Adipocyte (in vitro differentiated cells): ENCODE measurements around the gene DTNBP1.
A peak's percentile ranks its signal among the peaks of the same experiment; 100 is the strongest.

Experiments
- DNase-seq: peaks from one replicate; pipeline ENCODE4 v3.0.0-alpha.2; 2015; ENCODE audit warnings: low read depth
- H3K27me3 ChIP-seq: replicated peaks from 2 replicates; pipeline ENCODE4 v1.7.0; 2013; ENCODE audit warnings: mild to moderate bottlenecking, low read length, moderate library complexity; ENCODE audit not compliant: control insufficient read depth, insufficient read depth
- H3K36me3 ChIP-seq: 2 replicates; pipeline ENCODE4 v1.7.0; 2013; ENCODE audit warnings: low read length, mild to moderate bottlenecking, moderate library complexity; ENCODE audit not compliant: control insufficient read depth, insufficient read depth, severe bottlenecking
- H3K4me1 ChIP-seq: 2 replicates; pipeline ENCODE4 v1.7.0; 2013; ENCODE audit warnings: mild to moderate bottlenecking, low read length, moderate library complexity; ENCODE audit not compliant: control insufficient read depth, insufficient read depth
- H3K4me3 ChIP-seq: 2 replicates; pipeline ENCODE4 v1.7.0; 2013; ENCODE audit warnings: mild to moderate bottlenecking, low read length, moderate library complexity
- H3K9ac ChIP-seq: 2 replicates; pipeline ENCODE4 v1.7.0; 2013; ENCODE audit warnings: mild to moderate bottlenecking, low read length, moderate library complexity
- H3K9me3 ChIP-seq: 2 replicates; pipeline ENCODE4 v1.7.0; 2013; ENCODE audit warnings: mild to moderate bottlenecking, low read length, moderate library complexity; ENCODE audit not compliant: control insufficient read depth

The DTNBP1 gene

DNA sequence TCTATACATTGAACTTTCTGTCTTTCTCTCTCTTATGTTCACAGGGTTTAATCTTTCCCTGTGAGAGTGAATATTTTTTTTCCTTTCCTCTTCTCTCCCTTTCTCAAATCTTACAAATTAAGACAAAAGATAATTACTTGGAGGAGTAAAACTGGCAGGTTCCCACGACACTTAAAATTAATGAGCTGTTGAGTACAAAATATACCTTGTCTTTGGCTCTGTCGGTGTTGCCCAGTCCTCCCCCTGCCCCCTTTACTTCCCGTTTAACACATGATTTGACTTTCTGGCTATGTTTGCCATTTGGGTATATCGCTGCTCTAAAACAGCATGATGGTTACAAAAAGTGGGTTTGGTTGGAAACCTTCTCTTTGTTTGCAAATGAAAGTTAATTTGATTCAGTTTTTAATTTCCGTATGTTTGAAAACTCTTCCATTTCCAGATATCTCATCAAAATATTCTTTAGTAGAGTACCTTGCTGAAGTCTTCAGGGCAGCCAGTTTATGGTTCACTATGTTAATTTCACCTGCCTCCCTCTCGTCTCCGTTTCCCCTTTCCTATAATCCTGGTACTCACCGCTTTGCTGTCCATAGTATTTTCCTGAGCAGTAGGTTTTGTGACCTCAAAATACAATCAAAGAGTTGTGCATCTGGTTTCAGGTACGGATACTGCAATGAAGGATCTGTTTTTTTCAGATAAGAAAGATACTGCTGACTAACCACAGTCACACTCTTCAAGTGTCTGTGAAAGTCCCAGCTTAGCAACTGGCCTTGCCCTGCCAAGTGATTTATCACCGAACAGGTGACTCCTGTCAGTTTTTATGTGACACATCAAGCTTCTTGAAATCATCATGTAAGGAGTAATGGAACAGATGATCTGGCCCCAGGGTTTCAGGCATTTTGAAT lies 181.2 kb downstream of the DTNBP1 start:
- no peak overlapping the region for H3K9ac ChIP-seq
- no peaks in the 10 kb centered on the region for H3K36me3 ChIP-seq
- H3K4me1 ChIP-seq, result peaks cover 11% of the 10 kb centered on the region
- H3K4me3 ChIP-seq, result no peak overlapping the region
- H3K9me3 ChIP-seq, result no peaks in the 10 kb centered on the region
- DNase-seq, result no peak
- no peaks in the 10 kb centered on the region for H3K27me3 ChIP-seq

DNA sequence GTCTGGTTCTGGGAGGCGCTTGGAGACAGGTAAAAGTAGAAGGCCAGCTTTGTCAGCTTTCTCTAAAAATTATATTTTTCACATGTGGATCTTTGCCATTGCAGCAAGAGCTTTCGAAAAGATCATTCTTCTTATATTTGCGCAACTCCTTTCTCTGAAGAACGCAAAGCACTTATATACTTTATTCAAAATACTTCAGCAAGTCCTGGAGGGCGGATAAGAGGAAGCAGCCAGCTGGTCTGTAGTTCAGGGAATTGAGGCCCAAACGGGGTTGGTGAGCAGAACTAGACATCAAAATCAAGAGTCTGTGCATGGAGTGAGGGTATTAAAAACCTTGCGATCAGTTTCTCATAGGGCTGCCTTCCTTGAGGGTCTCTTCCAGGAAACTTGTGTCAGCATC lies 182.3 kb downstream of the DTNBP1 start:
- H3K9me3 ChIP-seq, result no peaks in the 10 kb centered on the region
- H3K4me1 ChIP-seq, result peaks cover 16% of the 10 kb centered on the region
- DNase-seq, result no peak

DNA sequence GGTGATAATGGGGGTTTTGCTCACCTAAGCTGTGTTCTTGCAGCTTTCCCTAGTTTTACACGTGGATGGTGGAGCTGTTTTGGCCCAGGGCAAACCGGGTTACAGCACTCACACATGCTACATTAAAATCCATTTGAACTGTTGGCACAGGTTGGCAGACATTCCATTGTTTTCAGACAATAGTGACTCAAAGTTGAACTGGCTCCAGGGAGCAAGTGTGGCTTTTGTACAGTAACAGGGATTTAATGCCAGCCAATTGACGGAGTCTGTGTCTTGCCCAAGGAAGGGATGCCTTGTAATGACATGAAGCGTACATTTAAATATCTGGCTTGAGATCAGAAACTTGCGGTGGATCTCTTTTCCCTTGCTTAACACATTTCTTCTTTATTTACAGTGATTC lies 183.1 kb downstream of the DTNBP1 start:
- H3K36me3 ChIP-seq, result peaks cover 6% of the 10 kb centered on the region
- no peak overlapping the region for H3K9ac ChIP-seq
- no peaks in the 10 kb centered on the region for H3K27me3 ChIP-seq
- DNase-seq, result peak; percentile 25
- H3K4me1 ChIP-seq, result peaks cover 18% of the 10 kb centered on the region
- H3K4me3 ChIP-seq, result no peak overlapping the region
- no peaks in the 10 kb centered on the region for H3K9me3 ChIP-seq

More for the DNA sequence above, 182.3 kb downstream of the DTNBP1 start:
- H3K27me3 ChIP-seq, result no peaks in the 10 kb centered on the region
- H3K36me3 ChIP-seq, result peaks cover 3% of the 10 kb centered on the region
- no peak overlapping the region for H3K9ac ChIP-seq
- no peak overlapping the region for H3K4me3 ChIP-seq

DNA sequence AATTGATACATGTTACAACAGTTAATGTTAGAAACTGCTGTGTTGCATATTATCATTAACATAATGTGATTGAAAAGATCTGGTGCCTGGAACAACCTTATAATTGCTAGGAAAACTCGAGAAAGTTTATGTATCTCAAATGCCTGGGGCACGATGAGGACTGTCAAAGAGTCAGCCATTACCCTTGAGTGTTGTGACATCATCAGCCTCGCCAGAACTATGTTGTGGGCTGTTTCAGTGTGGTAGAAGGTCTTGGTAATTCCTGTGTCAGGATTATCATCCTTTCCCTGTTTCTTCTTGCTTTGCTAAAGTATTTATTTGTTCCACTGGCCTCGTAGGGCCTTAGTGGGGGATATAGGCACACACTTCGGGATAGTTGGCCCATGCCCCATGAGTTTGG lies 185.1 kb downstream of the DTNBP1 start:
- no peak for DNase-seq
- Histone ChIP-seq H3K36me3 (peaks cover 6% of the 10 kb centered on the region), H3K27me3 (no peaks in the 10 kb centered on the region), H3K4me1 (peaks cover 31% of the 10 kb centered on the region), H3K9me3 (no peaks in the 10 kb centered on the region), H3K4me3 (no peak overlapping the region), H3K9ac (no peak overlapping the region)

DNA sequence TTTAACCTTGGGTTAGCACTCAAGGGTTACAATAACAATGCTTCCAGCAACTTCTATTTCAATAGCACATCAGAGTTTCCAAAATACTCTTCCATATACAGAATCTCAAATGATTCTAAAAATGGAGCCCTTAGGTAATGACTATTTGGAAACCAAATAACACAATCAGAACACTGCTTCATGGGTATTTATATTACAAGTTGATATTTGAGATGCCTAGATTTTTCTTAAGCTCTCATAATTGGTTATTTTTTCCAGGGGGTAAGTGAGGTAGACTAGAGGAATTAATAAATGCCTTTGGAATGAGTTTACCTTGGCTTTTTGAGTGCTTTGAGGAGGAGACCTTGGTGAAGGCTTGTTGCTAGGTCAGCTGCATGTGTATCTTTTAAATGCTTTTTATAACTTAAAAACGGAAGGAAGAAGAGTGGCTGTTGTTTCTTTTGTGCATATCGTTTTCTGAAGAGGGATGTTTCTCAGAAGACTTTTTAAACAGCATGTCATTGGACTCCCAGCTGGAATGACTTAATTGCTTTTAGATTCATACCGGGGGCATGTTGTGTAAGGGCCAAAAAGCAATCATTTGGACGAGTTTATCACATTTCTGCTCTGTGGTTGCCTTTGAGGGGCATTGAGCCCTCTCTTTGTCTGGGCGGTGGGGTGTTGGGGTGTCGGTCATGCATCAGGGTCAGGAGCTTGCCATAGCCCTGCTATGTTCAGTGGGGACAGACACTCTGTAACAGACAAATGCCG lies 186.0 kb downstream of the DTNBP1 start:
- Histone ChIP-seq H3K9ac (no peak overlapping the region), H3K4me1 (peaks cover 31% of the 10 kb centered on the region), H3K36me3 (peaks cover 6% of the 10 kb centered on the region), H3K9me3 (no peaks in the 10 kb centered on the region), H3K4me3 (no peak overlapping the region), H3K27me3 (no peaks in the 10 kb centered on the region)
- DNase-seq, result peak; percentile 25

DNA sequence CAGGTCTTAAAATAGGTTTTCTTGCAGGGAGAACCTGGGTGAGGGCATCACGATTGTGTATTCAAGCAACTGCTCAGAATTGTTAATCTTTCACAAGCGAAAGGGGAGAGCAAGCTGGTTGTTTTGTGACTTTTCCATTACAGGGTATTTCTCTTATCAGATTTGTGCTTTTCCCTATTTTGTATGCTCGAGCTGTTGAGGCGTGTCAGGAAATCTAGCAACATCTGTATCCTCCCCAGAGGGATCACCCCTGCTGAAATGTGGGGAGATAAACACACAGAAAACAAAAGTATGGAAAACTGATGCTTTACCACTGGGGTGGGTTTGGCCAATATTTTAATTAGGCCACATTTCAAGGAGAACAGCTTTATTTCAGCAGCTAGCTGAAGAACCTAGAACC lies 187.0 kb downstream of the DTNBP1 start:
- H3K27me3 ChIP-seq, result no peaks in the 10 kb centered on the region

DNA sequence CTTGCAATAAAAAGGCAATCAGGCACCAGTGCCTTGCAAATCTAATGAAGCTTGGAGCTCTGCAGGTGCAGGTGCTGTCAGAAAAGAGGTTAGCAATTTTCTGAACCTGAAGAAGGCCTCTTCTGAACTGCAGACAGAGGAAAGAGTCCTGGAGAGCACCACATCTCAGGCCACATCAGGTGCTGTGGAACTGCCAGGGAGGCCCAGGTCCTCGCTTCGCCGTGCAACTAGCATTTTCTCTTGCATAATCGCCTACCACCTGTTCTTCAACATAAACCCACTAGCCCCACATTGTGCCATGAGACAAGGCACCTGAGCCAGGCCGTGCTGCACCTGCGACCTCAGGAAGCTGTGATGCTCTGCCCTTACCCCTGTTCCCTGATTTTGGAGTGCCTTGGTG lies 187.6 kb downstream of the DTNBP1 start:
- Histone ChIP-seq H3K36me3 (peaks cover 17% of the 10 kb centered on the region), H3K4me1 (peaks cover 31% of the 10 kb centered on the region)
- DNase-seq, result no peak

More for the DNA sequence above, 187.0 kb downstream of the DTNBP1 start:
- H3K4me3 ChIP-seq, result no peak overlapping the region
- no peak for DNase-seq
- no peak overlapping the region for H3K9ac ChIP-seq
- no peaks in the 10 kb centered on the region for H3K9me3 ChIP-seq
- H3K36me3 ChIP-seq, result peaks cover 11% of the 10 kb centered on the region
- peaks cover 31% of the 10 kb centered on the region for H3K4me1 ChIP-seq

DNA sequence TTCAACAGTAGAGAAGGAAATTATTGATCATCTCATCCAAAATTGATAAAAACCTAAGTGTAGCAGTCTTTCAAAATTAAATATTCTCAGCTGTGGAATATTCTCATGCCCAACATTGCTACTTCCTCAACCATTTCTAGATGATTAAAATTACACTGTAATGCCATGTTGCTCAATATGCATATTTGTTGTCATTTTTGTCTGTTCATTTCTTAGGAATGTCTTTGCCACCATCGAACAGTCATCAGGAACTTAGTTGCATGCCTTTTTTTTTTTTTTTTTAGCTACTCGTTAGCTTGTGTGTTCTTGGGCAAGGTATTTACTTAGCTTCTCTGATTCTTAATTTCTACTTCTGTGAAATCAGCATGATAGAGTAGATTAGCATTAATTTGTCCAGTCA lies 188.6 kb downstream of the DTNBP1 start:
- Histone ChIP-seq H3K4me1 (peaks cover 31% of the 10 kb centered on the region), H3K9ac (peak overlapping the region; percentile 25), H3K27me3 (no peaks in the 10 kb centered on the region), H3K9me3 (no peaks in the 10 kb centered on the region), H3K36me3 (peaks cover 24% of the 10 kb centered on the region), H3K4me3 (peak overlapping the region; percentile 9)
- peak; percentile 77 for DNase-seq

More for the DNA sequence above, 187.6 kb downstream of the DTNBP1 start:
- no peaks in the 10 kb centered on the region for H3K27me3 ChIP-seq
- no peaks in the 10 kb centered on the region for H3K9me3 ChIP-seq
- H3K4me3 ChIP-seq, result no peak overlapping the region
- no peak overlapping the region for H3K9ac ChIP-seq

DNA sequence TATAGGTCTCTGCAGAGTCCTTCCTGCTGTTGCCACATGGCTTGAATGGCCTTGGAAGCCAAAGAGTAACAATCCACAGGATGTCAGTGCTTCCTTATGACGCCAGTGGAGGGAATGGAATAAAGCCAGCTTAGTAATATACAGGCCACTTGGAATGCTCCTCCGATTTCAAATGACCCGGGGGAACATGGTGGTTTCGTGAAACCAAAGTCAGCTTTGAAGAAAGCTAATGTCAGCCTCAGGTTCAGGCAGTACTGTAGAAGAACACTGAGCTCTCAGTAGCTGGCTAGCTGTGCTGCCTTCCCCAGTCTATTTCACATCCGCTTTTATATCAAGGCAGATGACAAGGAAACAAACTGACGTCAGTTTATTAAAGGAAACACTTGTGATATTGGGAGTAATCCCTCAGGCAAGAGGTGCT lies 189.1 kb downstream of the DTNBP1 start:
- Histone ChIP-seq H3K36me3 (peaks cover 27% of the 10 kb centered on the region), H3K9me3 (no peaks in the 10 kb centered on the region), H3K9ac (peak overlapping the region; percentile 25), H3K4me3 (peak overlapping the region; percentile 9), H3K4me1 (peaks cover 31% of the 10 kb centered on the region), H3K27me3 (no peaks in the 10 kb centered on the region)
- peak; percentile 48 for DNase-seq

DNA sequence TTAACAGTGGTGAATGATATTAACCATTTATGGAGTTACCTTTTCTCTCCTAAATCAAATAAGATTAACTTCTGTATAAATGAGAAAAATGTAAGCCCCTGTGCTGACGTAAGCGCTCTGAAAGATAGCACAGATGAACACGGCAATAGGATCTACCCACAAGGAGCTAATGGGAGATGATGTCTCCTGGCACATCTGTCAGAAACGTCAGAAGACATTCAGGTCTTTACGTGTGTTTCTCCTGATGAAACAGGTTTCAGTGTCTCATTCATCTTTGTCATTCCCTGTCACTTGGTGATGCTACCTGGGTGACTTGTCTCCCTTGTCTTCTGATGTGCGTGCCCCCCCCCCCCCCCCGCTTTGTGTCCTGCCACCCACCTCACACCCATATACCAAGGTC lies 189.7 kb downstream of the DTNBP1 start:
- H3K4me1 ChIP-seq, result peaks cover 31% of the 10 kb centered on the region
- H3K9ac ChIP-seq, result no peak overlapping the region
- no peaks in the 10 kb centered on the region for H3K9me3 ChIP-seq
- peaks cover 31% of the 10 kb centered on the region for H3K36me3 ChIP-seq
- DNase-seq, result no peak
- H3K27me3 ChIP-seq, result no peaks in the 10 kb centered on the region
- no peak overlapping the region for H3K4me3 ChIP-seq
